HCT116 (cell line): ENCODE data around the gene HEPACAM. TPM values are rescaled to one million over a fixed set of nuclear protein-coding genes. Genes with fewer than 3 reads are reported as not detected.
A peak's percentile ranks its signal among the peaks of the same experiment; 100 is the strongest.

Experiments used
- ATAC-seq: fragments of 200-7000 bp; cut with Tn5 transposase; 2 replicates; pipeline ENCODE4 v1.9.1; 2020; ENCODE audit warnings: mild to moderate bottlenecking, moderate library complexity
- BruUV-seq: library from RNA; stranded (reverse); fragments of 400-500 nt; replicated peaks from 2 replicates; lab custom pipeline; 2021; lab: Mats Ljungman, UMichigan
- CTCF ChIA-PET: fragments of 300-600 bp; sonication (Branson Sonifier 250); formaldehyde crosslinking; loops from one replicate; lab custom pipeline; 2021; ENCODE audit warnings: antibody characterized with exemption; lab: Charles Lee
- POLR2A ChIA-PET: fragments of 300-600, 350-600 bp; sonication (Branson Sonifier 250); formaldehyde crosslinking; loops from one replicate; lab custom pipeline; 2021; ENCODE audit warnings: antibody characterized with exemption; lab: Charles Lee
- RAD21 ChIA-PET, 2 experiments: fragments of 300-600 bp; sonication (Branson Sonifier 250); formaldehyde crosslinking; loops; one replicate each; lab custom pipeline; 2023; ENCODE audit warnings: low total read pairs in 2 of 2; ENCODE audit not compliant: uncharacterized antibody in 2 of 2, unreplicated experiment in 2 of 2, low non-redundant PET in 1 of 2; lab: Charles Lee
- DNase-seq: peaks from one replicate; pipeline ENCODE4 v3.0.0-alpha.2; 2010; ENCODE audit warnings: low read depth, low spot score
- H2AFZ ChIP-seq: fragments of 200-600 bp; shearing (Covaris generic), sonication (generic); 2 replicates; pipeline ENCODE4 v1.6.1; 2017; ENCODE audit warnings: low read depth, mixed run types, mixed read lengths, antibody characterized with exemption, low read length; ENCODE audit not compliant: poor library complexity, severe bottlenecking
- H3K27ac ChIP-seq: 2 replicates; pipeline ENCODE4 v1.5.1; 2012; ENCODE audit warnings: low read depth, low read length
- H3K27me3 ChIP-seq: fragments of 200-600 bp; sonication (generic); 2 replicates; pipeline ENCODE4 v1.6.1; 2016; ENCODE audit warnings: mixed run types, low read length, mixed read lengths; ENCODE audit not compliant: insufficient read depth
- H3K36me3 ChIP-seq, 2 experiments: fragments of 200-500 bp in 1 of 2; fragments of 200-600 bp in 1 of 2; sonication (Bioruptor generic) in 1 of 2; sonication (generic) in 1 of 2; 2 replicates each; pipeline versions ENCODE4 v1.5.1 to v1.6.1; 2014 to 2016; ENCODE audit warnings: low read length in 2 of 2, inconsistent platforms in 1 of 2, mixed read lengths in 1 of 2, mixed run types in 1 of 2; ENCODE audit not compliant: insufficient read depth in 2 of 2, control insufficient read depth in 1 of 2
- H3K4me1 ChIP-seq, 2 experiments: fragments of 200-600 bp in 1 of 2; sonication (generic) in 1 of 2; 2 replicates each; pipeline versions ENCODE4 v1.5.1 to v1.6.1; 2012 to 2017; ENCODE audit warnings: low read length in 2 of 2, inconsistent platforms in 1 of 2, mild to moderate bottlenecking in 1 of 2, mixed read lengths in 1 of 2, mixed run types in 1 of 2, moderate library complexity in 1 of 2; ENCODE audit not compliant: insufficient read depth in 2 of 2, control insufficient read depth in 1 of 2
- H3K4me2 ChIP-seq: fragments of 200-600 bp; sonication (generic); 2 replicates; pipeline ENCODE4 v1.6.1; 2017; ENCODE audit warnings: mixed run types, low read length, mixed read lengths
- H3K4me3 ChIP-seq, 2 experiments: fragments of 200-600 bp in 1 of 2; sonication (generic) in 1 of 2; replicated peaks in 1 of 2; 2 replicates each; pipeline ENCODE4 v1.5.1; 2011 to 2016; ENCODE audit warnings: low read length in 2 of 2, control low read depth in 1 of 2, low read depth in 1 of 2, mild to moderate bottlenecking in 1 of 2, mixed read lengths in 1 of 2, mixed run types in 1 of 2
- H3K79me2 ChIP-seq: fragments of 200-600 bp; sonication (generic); 2 replicates; pipeline ENCODE4 v1.6.1; 2017; ENCODE audit warnings: mild to moderate bottlenecking, mixed run types, low read length, moderate library complexity, mixed read lengths; ENCODE audit not compliant: insufficient read depth
- H3K9ac ChIP-seq: fragments of 200-600 bp; sonication (generic); 2 replicates; pipeline ENCODE4 v1.6.1; 2016; ENCODE audit warnings: low read length, mixed read lengths
- H3K9me2 ChIP-seq: fragments of 200-600 bp; sonication (generic), shearing (Covaris generic); 2 replicates; pipeline ENCODE4 v1.6.1; 2017; ENCODE audit warnings: mixed run types, mild to moderate bottlenecking, moderate library complexity; ENCODE audit not compliant: insufficient read depth
- H3K9me3 ChIP-seq, 2 experiments: fragments of 200-500 bp in 1 of 2; fragments of 200-600 bp in 1 of 2; sonication (Bioruptor generic) in 1 of 2; sonication (generic) in 1 of 2; 2 replicates each; pipeline ENCODE4 v1.6.1; 2014 to 2017; ENCODE audit warnings: low read length in 2 of 2, mixed read lengths in 2 of 2, inconsistent platforms in 1 of 2, low read depth in 1 of 2, mild to moderate bottlenecking in 1 of 2, mixed run types in 1 of 2, moderate library complexity in 1 of 2; ENCODE audit not compliant: control insufficient read depth in 1 of 2, insufficient read depth in 1 of 2
- H4K20me1 ChIP-seq: fragments of 200-600 bp; sonication (generic), shearing (Covaris generic); 2 replicates; pipeline ENCODE4 v1.6.1; 2017; ENCODE audit warnings: mixed run types, mild to moderate bottlenecking, moderate library complexity; ENCODE audit not compliant: insufficient read depth
- CBX3 ChIP-seq: IDR thresholded peaks from 2 replicates; pipeline ENCODE4 v1.6.1; 2012; ENCODE audit warnings: low read depth
- CEBPB ChIP-seq: IDR thresholded peaks from 2 replicates; pipeline ENCODE4 v1.6.1; 2012; ENCODE audit warnings: low read depth
- EGR1 ChIP-seq: IDR thresholded peaks from 2 replicates; pipeline ENCODE4 v1.6.1; 2012; ENCODE audit warnings: low read depth
- ELF1 ChIP-seq: IDR thresholded peaks from 2 replicates; pipeline ENCODE4 v1.6.1; 2012; ENCODE audit warnings: low read depth, borderline replicate concordance
- EZH2 ChIP-seq: fragments of 200-600 bp; sonication (generic); IDR thresholded peaks from 2 replicates; pipeline ENCODE4 v1.6.1; 2017; ENCODE audit warnings: antibody characterized with exemption, mixed run types
- EZH2phosphoT487 ChIP-seq: fragments of 200-600 bp; IDR thresholded peaks from 2 replicates; pipeline ENCODE4 v1.6.1; 2018; ENCODE audit warnings: antibody characterized with exemption, borderline replicate concordance
- JUND ChIP-seq: IDR thresholded peaks from 2 replicates; pipeline ENCODE4 v1.6.1; 2012
- POLR2AphosphoS5 ChIP-seq: IDR thresholded peaks from 2 replicates; pipeline ENCODE4 v1.6.1; 2011; ENCODE audit warnings: mild to moderate bottlenecking, low read depth, low read length, moderate library complexity
- SIN3A ChIP-seq: IDR thresholded peaks from 2 replicates; pipeline ENCODE4 v1.6.1; 2012; ENCODE audit warnings: low read depth
- SRF ChIP-seq: IDR thresholded peaks from 2 replicates; pipeline ENCODE4 v1.6.1; 2012; ENCODE audit warnings: low read depth
- TCF7L2 ChIP-seq: IDR thresholded peaks from 2 replicates; pipeline ENCODE4 v1.7.0; 2011; ENCODE audit warnings: borderline replicate concordance, inconsistent platforms; ENCODE audit not compliant: insufficient read depth, insufficient read length; ENCODE audit errors: extremely low read depth
- YY1 ChIP-seq: IDR thresholded peaks from 2 replicates; pipeline ENCODE4 v1.6.1; 2011; ENCODE audit warnings: low read length, low read depth, moderate library complexity, mild to moderate bottlenecking; ENCODE audit not compliant: insufficient replicate concordance; ENCODE audit errors: extremely low read depth
- ZFX ChIP-seq: fragments of 450-650 bp; IDR thresholded peaks from 2 replicates; pipeline ENCODE4 v1.6.1; 2017
- ZNF274 ChIP-seq: fragments of 200-500 bp; sonication (Bioruptor generic); IDR thresholded peaks from 2 replicates; pipeline ENCODE4 v1.6.1; 2014; ENCODE audit warnings: mild to moderate bottlenecking, low read depth, low read length, inconsistent platforms
- intact Hi-C: fragments of 100-400 bp; cut with micrococcal nuclease; formaldehyde crosslinking; loops from 2 replicates; pipeline ENCODE4 v1.10.0; 2022
- total RNA-seq: library from RNA; stranded (reverse); gene quantifications from one replicate; pipeline ENCODE4 v1.2.1, GENCODE V29; 2021; ENCODE audit not compliant: unreplicated experiment
- TF ChIP-seq, protein P1 (sequence below): IDR thresholded peaks from 2 replicates; pipeline ENCODE4 v1.6.1; 2011; ENCODE audit warnings: mild to moderate bottlenecking, low read length, moderate library complexity; ENCODE audit not compliant: insufficient replicate concordance; ENCODE audit errors: extremely low read depth

The HEPACAM gene
- total RNA-seq, 1 experiment from 2014 or later, result not detected

DNA sequence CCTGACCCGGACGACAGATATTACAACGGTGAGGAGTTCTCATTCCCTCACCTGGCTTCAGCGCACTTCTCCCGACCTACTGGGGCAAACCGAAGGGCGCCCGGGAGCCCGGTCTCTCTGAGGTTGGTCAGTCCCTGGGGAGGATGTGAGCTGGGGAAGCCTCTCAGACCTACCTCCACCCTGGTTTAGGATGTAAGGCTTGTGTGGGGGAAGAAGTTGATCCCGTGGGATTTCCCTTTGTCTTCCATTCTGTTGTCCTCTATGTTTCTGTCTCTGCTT lies 58.3 kb downstream of the HEPACAM start:
- intact Hi-C loops, result loop anchor here (2.0 kb wide), 1 partner anchor 77 kb away; the partner anchor contains the start of gene CCDC15
- ChIA-PET RAD21 (no interaction called here), CTCF (no interaction called here), POLR2A (no interaction called here)
- Histone ChIP-seq H3K4me1 (peaks cover 12 to 23% of the 10 kb centered on the region in 2 experiments), H3K9me2 (no peaks in the 10 kb centered on the region), H3K79me2 (no peaks in the 10 kb centered on the region), H3K27me3 (no peaks in the 10 kb centered on the region), H3K4me2 (peak overlapping the region; percentile 90), H3K36me3 (no peaks in the 10 kb centered on the region), H4K20me1 (no peaks in the 10 kb centered on the region), H2AFZ (no peak overlapping the region), H3K27ac (peak overlapping the region; percentile 83; the same call in 1 of the 2 replicates), H3K9me3 (no peaks in the 10 kb centered on the region), H3K9ac (no peak overlapping the region), H3K4me3 (peak overlapping the region; percentile 58 to 61; a peak in 3 of 4 replicates)
- BruUV-seq, result no TSS peak
- no peak for ATAC-seq
- no peak for TF ChIP-seq EZH2phosphoT487
- TF ChIP-seq EZH2, result no peak
- no peak for TF ChIP-seq TCF7L2
- no peak for TF ChIP-seq EGR1
- TF ChIP-seq ZFX, result no peak
- no peak for TF ChIP-seq CBX3
- no peak for TF ChIP-seq ELF1
- no peak for TF ChIP-seq POLR2AphosphoS5
- TF ChIP-seq YY1, result no peak
- no peak for TF ChIP-seq SRF
- no peak for TF ChIP-seq CEBPB
- TF ChIP-seq JUND, result no peak
- TF ChIP-seq, protein P1, sequence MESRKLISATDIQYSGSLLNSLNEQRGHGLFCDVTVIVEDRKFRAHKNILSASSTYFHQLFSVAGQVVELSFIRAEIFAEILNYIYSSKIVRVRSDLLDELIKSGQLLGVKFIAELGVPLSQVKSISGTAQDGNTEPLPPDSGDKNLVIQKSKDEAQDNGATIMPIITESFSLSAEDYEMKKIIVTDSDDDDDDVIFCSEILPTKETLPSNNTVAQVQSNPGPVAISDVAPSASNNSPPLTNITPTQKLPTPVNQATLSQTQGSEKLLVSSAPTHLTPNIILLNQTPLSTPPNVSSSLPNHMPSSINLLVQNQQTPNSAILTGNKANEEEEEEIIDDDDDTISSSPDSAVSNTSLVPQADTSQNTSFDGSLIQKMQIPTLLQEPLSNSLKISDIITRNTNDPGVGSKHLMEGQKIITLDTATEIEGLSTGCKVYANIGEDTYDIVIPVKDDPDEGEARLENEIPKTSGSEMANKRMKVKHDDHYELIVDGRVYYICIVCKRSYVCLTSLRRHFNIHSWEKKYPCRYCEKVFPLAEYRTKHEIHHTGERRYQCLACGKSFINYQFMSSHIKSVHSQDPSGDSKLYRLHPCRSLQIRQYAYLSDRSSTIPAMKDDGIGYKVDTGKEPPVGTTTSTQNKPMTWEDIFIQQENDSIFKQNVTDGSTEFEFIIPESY, result no peak
- no peak for TF ChIP-seq ZNF274
- no peak for TF ChIP-seq SIN3A
- no peak for DNase-seq
